DND-41 (cell line): Measurements from ENCODE around the gene KIF3C.

Experiments used
- EZH2 ChIP-seq: IDR thresholded peaks from 3 replicates; pipeline ENCODE4 v1.6.1; 2012; ENCODE audit warnings: borderline replicate concordance, low read depth, mild to moderate bottlenecking, moderate library complexity, low read length, inconsistent platforms; ENCODE audit not compliant: severe bottlenecking
- TF ChIP-seq, protein P1 (sequence below): IDR thresholded peaks from 2 replicates; pipeline ENCODE4 v1.5.1; 2012; ENCODE audit warnings: borderline replicate concordance, low read length, moderate library complexity, mild to moderate bottlenecking; ENCODE audit not compliant: poor library complexity, severe bottlenecking; ENCODE audit errors: extremely low read depth

DNA sequence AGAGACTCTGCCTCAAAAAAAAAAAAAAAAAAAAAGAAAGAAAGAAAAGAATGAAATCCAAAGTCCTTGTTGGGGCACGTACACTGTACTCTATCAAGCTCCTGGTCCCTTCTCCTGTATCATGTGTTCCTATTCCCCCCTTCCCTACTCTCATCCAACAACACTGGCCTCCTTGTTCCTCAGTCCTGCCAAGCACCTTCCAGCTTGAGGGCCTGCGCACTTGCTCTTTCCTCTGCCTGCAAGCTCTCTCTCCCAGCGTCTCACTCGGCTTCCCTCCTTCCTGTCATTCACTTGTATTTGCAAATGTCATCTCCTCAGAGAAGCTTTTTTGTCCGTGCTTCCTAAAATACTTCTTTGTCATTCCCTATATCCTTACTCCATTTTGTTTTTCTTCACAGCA, 10.8 kb upstream of the KIF3C start:
- TF ChIP-seq, protein P1, sequence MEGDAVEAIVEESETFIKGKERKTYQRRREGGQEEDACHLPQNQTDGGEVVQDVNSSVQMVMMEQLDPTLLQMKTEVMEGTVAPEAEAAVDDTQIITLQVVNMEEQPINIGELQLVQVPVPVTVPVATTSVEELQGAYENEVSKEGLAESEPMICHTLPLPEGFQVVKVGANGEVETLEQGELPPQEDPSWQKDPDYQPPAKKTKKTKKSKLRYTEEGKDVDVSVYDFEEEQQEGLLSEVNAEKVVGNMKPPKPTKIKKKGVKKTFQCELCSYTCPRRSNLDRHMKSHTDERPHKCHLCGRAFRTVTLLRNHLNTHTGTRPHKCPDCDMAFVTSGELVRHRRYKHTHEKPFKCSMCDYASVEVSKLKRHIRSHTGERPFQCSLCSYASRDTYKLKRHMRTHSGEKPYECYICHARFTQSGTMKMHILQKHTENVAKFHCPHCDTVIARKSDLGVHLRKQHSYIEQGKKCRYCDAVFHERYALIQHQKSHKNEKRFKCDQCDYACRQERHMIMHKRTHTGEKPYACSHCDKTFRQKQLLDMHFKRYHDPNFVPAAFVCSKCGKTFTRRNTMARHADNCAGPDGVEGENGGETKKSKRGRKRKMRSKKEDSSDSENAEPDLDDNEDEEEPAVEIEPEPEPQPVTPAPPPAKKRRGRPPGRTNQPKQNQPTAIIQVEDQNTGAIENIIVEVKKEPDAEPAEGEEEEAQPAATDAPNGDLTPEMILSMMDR: no peak
- no peak for TF ChIP-seq EZH2
